ENCODE measurements around the gene RTCA. TPM values are rescaled to one million over a fixed set of nuclear protein-coding genes. Genes with fewer than 3 reads are reported as not detected.

The RTCA gene
- polyA plus RNA-seq, 1 donor = 28.4 TPM

Other genes with a start within 250 kb of the RTCA start
- 4.0 TPM for gene SASS6, start 133.3 kb upstream of the RTCA start, polyA plus RNA-seq (ENCODE audit: insufficient read length)
- gene TRMT13, start 133.1 kb upstream of the RTCA start, polyA plus RNA-seq (ENCODE audit: insufficient read length) = 26.9 TPM
- gene LRRC39, start 88.0 kb upstream of the RTCA start, polyA plus RNA-seq (ENCODE audit: insufficient read length) = 227 TPM
- 10.9 TPM for gene DBT, start 16.4 kb upstream of the RTCA start, polyA plus RNA-seq (ENCODE audit: insufficient read length)
- 5.0 TPM for gene CDC14A, start 86.3 kb downstream of the RTCA start, polyA plus RNA-seq (ENCODE audit: insufficient read length)

All from forelimb muscle (tissue), 1 donor.